Astrocyte (in vitro differentiated cells and primary cell): ENCODE results near the gene ANO3. TPM values are rescaled to one million over a fixed set of nuclear protein-coding genes. Genes with fewer than 3 reads are reported as not detected.

Experiments used
- DNase-seq: peaks from one replicate; pipeline ENCODE4 v3.0.0-alpha.2; 2010; ENCODE audit warnings: low read depth
- FAIRE-seq: peaks from 2 replicates; lab custom pipeline; 2011; peaks lifted over from hg19 to GRCh38; lab: Jason Lieb, UNC
- H2AFZ ChIP-seq: 2 replicates; pipeline ENCODE4 v1.6.0; 2012; ENCODE audit warnings: low read depth, low read length, inconsistent platforms
- H3K27ac ChIP-seq: 2 replicates; pipeline ENCODE4 v1.5.1; 2011; ENCODE audit warnings: low read depth, low read length, inconsistent platforms
- H3K27me3 ChIP-seq: 2 replicates; pipeline ENCODE4 v1.6.0; 2011; ENCODE audit warnings: low read length, inconsistent platforms; ENCODE audit not compliant: insufficient read depth
- H3K36me3 ChIP-seq: 2 replicates; pipeline ENCODE4 v1.5.1; 2011; ENCODE audit warnings: low read length, inconsistent platforms; ENCODE audit not compliant: insufficient read depth
- H3K4me1 ChIP-seq: 2 replicates; pipeline ENCODE4 v1.5.1; 2011; ENCODE audit warnings: low read length, inconsistent platforms; ENCODE audit not compliant: insufficient read depth
- H3K4me2 ChIP-seq: 2 replicates; pipeline ENCODE4 v1.6.0; 2012; ENCODE audit warnings: low read length, inconsistent platforms
- H3K4me3 ChIP-seq: 2 replicates; pipeline ENCODE4 v1.5.1; 2011; ENCODE audit warnings: low read depth, mild to moderate bottlenecking, low read length, inconsistent platforms; ENCODE audit not compliant: insufficient read depth
- H3K79me2 ChIP-seq: 2 replicates; pipeline ENCODE4 v1.6.0; 2012; ENCODE audit warnings: mild to moderate bottlenecking, low read length, inconsistent platforms; ENCODE audit not compliant: insufficient read depth
- H3K9ac ChIP-seq: 2 replicates; pipeline ENCODE4 v1.6.0; 2012; ENCODE audit warnings: mild to moderate bottlenecking, low read length, inconsistent platforms
- H3K9me3 ChIP-seq: 2 replicates; pipeline ENCODE4 v1.5.1; 2012; ENCODE audit warnings: low read depth, mild to moderate bottlenecking, low read length, inconsistent platforms; ENCODE audit not compliant: insufficient read depth
- H4K20me1 ChIP-seq: 2 replicates; pipeline ENCODE4 v1.6.0; 2012; ENCODE audit warnings: low read length, inconsistent platforms; ENCODE audit not compliant: insufficient read depth
- H3K27ac Mint-ChIP-seq: one replicate; pipeline ENCODE4 v1.8.0; 2021; ENCODE audit warnings: mild to moderate bottlenecking, mixed read lengths; ENCODE audit not compliant: unreplicated experiment
- H3K27me3 Mint-ChIP-seq: one replicate; pipeline ENCODE4 v1.8.0; 2021; ENCODE audit warnings: low read depth, mixed read lengths; ENCODE audit not compliant: unreplicated experiment
- H3K36me3 Mint-ChIP-seq: one replicate; pipeline ENCODE4 v1.8.0; 2021; ENCODE audit warnings: low read depth, mixed read lengths; ENCODE audit not compliant: unreplicated experiment
- H3K4me1 Mint-ChIP-seq: one replicate; pipeline ENCODE4 v1.8.0; 2021; ENCODE audit warnings: low read depth, mixed read lengths; ENCODE audit not compliant: unreplicated experiment
- H3K4me3 Mint-ChIP-seq: one replicate; pipeline ENCODE4 v1.8.0; 2021; ENCODE audit warnings: mild to moderate bottlenecking, moderate library complexity, mixed read lengths; ENCODE audit not compliant: unreplicated experiment
- H3K9me3 Mint-ChIP-seq: one replicate; pipeline ENCODE4 v1.8.0; 2021; ENCODE audit warnings: mild to moderate bottlenecking, mixed read lengths; ENCODE audit not compliant: unreplicated experiment
- CTCF ChIP-seq: IDR thresholded peaks from 2 replicates; pipeline ENCODE4 v1.5.1; 2011; ENCODE audit warnings: low read depth, mild to moderate bottlenecking, inconsistent platforms, low read length, moderate library complexity; ENCODE audit not compliant: insufficient read depth
- EZH2 ChIP-seq: IDR thresholded peaks from 2 replicates; pipeline ENCODE4 v1.6.1; 2012; ENCODE audit warnings: mild to moderate bottlenecking, low read length, inconsistent platforms; ENCODE audit not compliant: insufficient read depth
- total RNA-seq: library from RNA; stranded (reverse); gene quantifications from 2 replicates; pipeline ENCODE4 v1.2.1, GENCODE V29; 2021

The ANO3 gene
- total RNA-seq, 1 donor from 2014 or later = 0.11 TPM

DNA sequence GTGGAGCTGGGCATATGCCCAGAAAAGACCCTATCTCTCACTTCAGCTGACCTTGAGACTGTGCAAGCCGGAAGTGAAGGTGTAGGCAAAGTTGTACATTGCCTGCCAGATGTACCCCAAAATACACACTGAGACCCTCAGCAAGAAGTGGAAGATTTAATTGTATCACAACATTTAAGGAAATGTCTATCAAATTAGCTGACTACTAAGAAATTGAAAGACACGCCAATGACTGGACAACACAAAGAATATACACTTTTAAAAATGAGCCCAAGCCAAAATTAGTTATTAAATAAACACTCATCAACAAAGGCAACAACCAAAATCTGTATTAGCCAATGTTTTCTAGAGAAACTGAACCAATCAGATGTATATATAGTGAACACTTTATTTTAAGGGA, 7.7 kb upstream of the ANO3 start:
- no peaks in the 10 kb centered on the region for H3K9me3 ChIP-seq
- no peaks in the 10 kb centered on the region for H3K4me1 ChIP-seq
- Mint-ChIP-seq H3K9me3 (no peaks in the 10 kb centered on the region), H3K36me3 (no peaks in the 10 kb centered on the region), H3K4me1 (peaks cover 5% of the 10 kb centered on the region), H3K27me3 (no peaks in the 10 kb centered on the region), H3K4me3 (no peak overlapping the region), H3K27ac (no peak overlapping the region)
- H3K27me3 ChIP-seq = no peaks in the 10 kb centered on the region
- no peak overlapping the region for H3K27ac ChIP-seq
- H2AFZ ChIP-seq = no peak overlapping the region
- no peak overlapping the region for H3K4me3 ChIP-seq
- FAIRE-seq (no peak), DNase-seq (no peak)
- H3K79me2 ChIP-seq = no peaks in the 10 kb centered on the region
- no peak overlapping the region for H3K9ac ChIP-seq
- no peaks in the 10 kb centered on the region for H3K36me3 ChIP-seq
- H4K20me1 ChIP-seq = no peaks in the 10 kb centered on the region
- no peak overlapping the region for H3K4me2 ChIP-seq
- no peak for TF ChIP-seq CTCF
- no peak for TF ChIP-seq EZH2

- TF ChIP-seq CTCF = no peak
- Histone ChIP-seq H4K20me1 (no peaks in the 10 kb centered on the region), H3K79me2 (no peaks in the 10 kb centered on the region), H3K36me3 (no peaks in the 10 kb centered on the region), H3K4me1 (peaks cover 4% of the 10 kb centered on the region), H3K4me3 (no peak overlapping the region), H3K9me3 (no peaks in the 10 kb centered on the region), H3K9ac (no peak overlapping the region), H3K27me3 (peaks cover 8% of the 10 kb centered on the region), H3K4me2 (no peak overlapping the region), H2AFZ (no peak overlapping the region), H3K27ac (no peak overlapping the region)
- Mint-ChIP-seq H3K9me3 (no peaks in the 10 kb centered on the region), H3K36me3 (no peaks in the 10 kb centered on the region), H3K4me1 (no peaks in the 10 kb centered on the region), H3K27me3 (no peaks in the 10 kb centered on the region), H3K27ac (no peak overlapping the region), H3K4me3 (no peak overlapping the region)
- no peak for FAIRE-seq
- DNase-seq = no peak
Observed at GRCh38 chr11:26326793-26327400, 5.0 kb upstream of the ANO3 start.

DNA sequence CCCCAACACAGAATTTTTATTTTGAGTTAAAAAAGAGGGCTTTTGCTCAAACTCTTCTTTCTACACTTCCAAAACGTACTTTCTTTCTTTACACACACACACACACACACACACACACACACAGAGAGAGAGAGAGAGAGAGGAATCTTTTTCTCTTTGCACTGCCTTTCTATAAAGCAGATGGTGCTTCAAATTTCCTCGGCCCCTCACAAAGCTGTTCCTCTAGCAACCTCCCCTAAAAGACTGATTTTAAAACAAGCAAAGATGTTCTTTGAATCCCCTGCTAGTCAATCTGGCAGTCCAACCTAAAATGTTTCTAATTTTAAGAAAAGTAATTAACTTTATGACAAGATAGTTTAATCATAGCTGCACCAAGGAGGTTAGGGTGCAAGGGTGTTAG, 2.7 kb upstream of the ANO3 start:
- Histone ChIP-seq H3K4me2 (no peak overlapping the region), H3K27ac (no peak overlapping the region), H3K9ac (no peak overlapping the region), H3K36me3 (no peaks in the 10 kb centered on the region), H3K79me2 (no peaks in the 10 kb centered on the region), H3K9me3 (no peaks in the 10 kb centered on the region), H4K20me1 (no peaks in the 10 kb centered on the region), H3K4me3 (no peak overlapping the region), H2AFZ (no peak overlapping the region), H3K4me1 (peaks cover 4% of the 10 kb centered on the region), H3K27me3 (peaks cover 16% of the 10 kb centered on the region)
- TF ChIP-seq CTCF (no peak), EZH2 (no peak)
- FAIRE-seq (no peak), DNase-seq (no peak)
- Mint-ChIP-seq H3K9me3 (no peaks in the 10 kb centered on the region), H3K27me3 (no peaks in the 10 kb centered on the region), H3K4me3 (no peak overlapping the region), H3K4me1 (peaks cover 4% of the 10 kb centered on the region), H3K27ac (no peak overlapping the region), H3K36me3 (no peaks in the 10 kb centered on the region)
